Fibroblast of lung (primary cell): ENCODE measurements around the gene ARHGEF11.

Experiments
- EZH2 ChIP-seq: IDR thresholded peaks from 2 replicates; pipeline ENCODE4 v1.5.1; 2012; ENCODE audit warnings: low read length, control low read depth, mild to moderate bottlenecking; ENCODE audit errors: missing control alignments
- TF ChIP-seq, protein P1 (sequence below), 2 donors: IDR thresholded peaks in 1 of 2; conservative IDR thresholded peaks in 1 of 2; 1 replicate in 1 of 2; 2 replicates in 1 of 2; pipeline ENCODE4 v1.5.1; 2011 to 2012; ENCODE audit warnings: low read length in 2 of 2, control low read depth in 1 of 2, inconsistent platforms in 1 of 2, low read depth in 1 of 2, mild to moderate bottlenecking in 1 of 2

DNA sequence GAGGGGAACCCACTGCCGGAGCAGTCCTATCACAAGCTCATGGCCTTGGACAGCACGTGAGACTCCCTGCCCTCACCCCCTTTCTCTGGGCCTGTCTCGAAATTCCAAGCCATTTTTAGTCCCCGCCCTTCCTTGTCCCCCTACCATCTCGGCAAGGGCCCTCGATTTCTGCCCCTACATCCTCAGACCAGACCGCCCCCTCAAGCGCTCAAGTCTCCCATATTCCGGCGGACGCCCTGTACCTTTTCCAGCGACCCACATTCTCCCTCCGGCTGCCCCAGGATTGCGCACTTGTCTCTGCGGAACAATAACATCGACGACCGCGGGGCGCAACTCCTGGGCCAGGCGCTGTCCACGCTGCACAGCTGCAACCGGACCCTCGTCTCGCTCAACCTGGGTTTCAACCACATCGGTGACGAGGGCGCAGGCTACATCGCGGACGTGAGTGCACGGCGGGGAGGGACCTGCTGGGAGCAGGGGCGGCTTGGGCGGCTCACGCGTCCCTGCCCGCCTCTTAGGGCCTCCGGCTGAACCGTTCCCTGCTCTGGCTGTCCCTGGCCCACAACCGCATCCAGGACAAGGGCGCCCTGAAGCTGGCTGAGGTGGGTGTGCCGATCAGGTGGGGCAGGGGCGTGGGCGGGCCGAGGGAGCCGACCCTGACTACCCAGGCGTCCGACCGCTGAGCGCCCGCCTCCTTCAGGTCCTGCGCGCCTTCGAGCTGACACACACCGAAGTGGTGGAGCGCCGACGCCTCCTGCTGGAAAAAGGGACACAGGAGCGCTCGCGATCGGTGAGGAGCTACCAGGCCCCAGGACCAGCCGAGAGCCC, 118.1 kb downstream of the ARHGEF11 start:
- TF ChIP-seq, protein P1, sequence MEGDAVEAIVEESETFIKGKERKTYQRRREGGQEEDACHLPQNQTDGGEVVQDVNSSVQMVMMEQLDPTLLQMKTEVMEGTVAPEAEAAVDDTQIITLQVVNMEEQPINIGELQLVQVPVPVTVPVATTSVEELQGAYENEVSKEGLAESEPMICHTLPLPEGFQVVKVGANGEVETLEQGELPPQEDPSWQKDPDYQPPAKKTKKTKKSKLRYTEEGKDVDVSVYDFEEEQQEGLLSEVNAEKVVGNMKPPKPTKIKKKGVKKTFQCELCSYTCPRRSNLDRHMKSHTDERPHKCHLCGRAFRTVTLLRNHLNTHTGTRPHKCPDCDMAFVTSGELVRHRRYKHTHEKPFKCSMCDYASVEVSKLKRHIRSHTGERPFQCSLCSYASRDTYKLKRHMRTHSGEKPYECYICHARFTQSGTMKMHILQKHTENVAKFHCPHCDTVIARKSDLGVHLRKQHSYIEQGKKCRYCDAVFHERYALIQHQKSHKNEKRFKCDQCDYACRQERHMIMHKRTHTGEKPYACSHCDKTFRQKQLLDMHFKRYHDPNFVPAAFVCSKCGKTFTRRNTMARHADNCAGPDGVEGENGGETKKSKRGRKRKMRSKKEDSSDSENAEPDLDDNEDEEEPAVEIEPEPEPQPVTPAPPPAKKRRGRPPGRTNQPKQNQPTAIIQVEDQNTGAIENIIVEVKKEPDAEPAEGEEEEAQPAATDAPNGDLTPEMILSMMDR (conservative IDR thresholded peaks at IDR 0.05 in 1 of 2, IDR thresholded peaks at IDR 0.05 in 1 of 2; ENCODE audit: low read depth in 1 of 2, low read length in 2 of 2) = peak; percentile 50 to 64
- TF ChIP-seq EZH2 = no peak
